ENCODE measurements around the gene DNAH12. TPM values are rescaled to one million over a fixed set of nuclear protein-coding genes. Genes with fewer than 3 reads are reported as not detected.

The DNAH12 gene
- total and polyA plus RNA-seq, 3 experiments from 2014 or later = 0.09 to 0.13 TPM; not detected in 1

- H3K27ac ChIP-seq (ENCODE audit: low read depth, low read length) = no peak overlapping the region
- H3K4me3 ChIP-seq (ENCODE audit: low read length) = no peak overlapping the region
- no peaks in the 10 kb centered on the region for H3K27me3 ChIP-seq (ENCODE audit: insufficient read depth, low read length, poor library complexity, severe bottlenecking)
- peaks cover 16% of the 10 kb centered on the region for H3K36me3 ChIP-seq (ENCODE audit: insufficient read depth, low read length)
- no peak overlapping the region for H3K4me3 Mint-ChIP-seq
- ChIA-PET POLR2A (no interaction called here), CTCF (no interaction called here)
- H3K9me3 ChIP-seq (ENCODE audit: low read length) = no peaks in the 10 kb centered on the region
- no peaks in the 10 kb centered on the region for H3K27me3 Mint-ChIP-seq
- no peak for DNase-seq
- peaks cover 46 to 82% (median 56%) of the 10 kb centered on the region in 3 donors for H3K36me3 Mint-ChIP-seq
- peak overlapping the region in 2 of 8 donors; percentile 0 to 54 for H3K27ac Mint-ChIP-seq
- H3K9me3 Mint-ChIP-seq = peaks cover 0 to 8% (median 3%) of the 10 kb centered on the region in 5 donors
- H3K4me1 Mint-ChIP-seq = no peaks in the 10 kb centered on the region
- no peaks in the 10 kb centered on the region for H3K4me1 ChIP-seq (ENCODE audit: insufficient read depth, low read length)
Measured at GRCh38 chr3:57261119-57261518, 283.0 kb downstream of the DNAH12 start.

- no peak overlapping the region for H3K4me3 Mint-ChIP-seq
- Histone ChIP-seq H3K36me3 (ENCODE audit: insufficient read depth, low read length) (peaks cover 10% of the 10 kb centered on the region), H3K9me3 (ENCODE audit: low read length) (no peaks in the 10 kb centered on the region), H3K27me3 (ENCODE audit: insufficient read depth, low read length, poor library complexity, severe bottlenecking) (no peaks in the 10 kb centered on the region), H3K4me1 (ENCODE audit: insufficient read depth, low read length) (no peaks in the 10 kb centered on the region), H3K27ac (ENCODE audit: low read depth, low read length) (no peak overlapping the region), H3K4me3 (ENCODE audit: low read length) (no peak overlapping the region)
- no peak for DNase-seq
- H3K27me3 Mint-ChIP-seq = no peaks in the 10 kb centered on the region
- no peaks in the 10 kb centered on the region for H3K4me1 Mint-ChIP-seq
- H3K36me3 Mint-ChIP-seq = peaks cover 24 to 69% (median 31%) of the 10 kb centered on the region in 3 donors
- H3K9me3 Mint-ChIP-seq = no peaks in the 10 kb centered on the region
- no peak overlapping the region for H3K27ac Mint-ChIP-seq
- ChIA-PET CTCF (interaction anchor here (0.6 kb wide), 1 partner anchor 23 kb away, joined by 3 read pairs; no protein-coding TSS in a partner anchor), POLR2A (no interaction called here)
Measured at GRCh38 chr3:57257678-57258077, 286.5 kb downstream of the DNAH12 start.

- H3K27ac Mint-ChIP-seq = peak overlapping the region in 2 of 8 donors; percentile 23 to 43
- H3K4me1 ChIP-seq (ENCODE audit: insufficient read depth, low read length) = no peaks in the 10 kb centered on the region
- H3K4me3 Mint-ChIP-seq = no peak overlapping the region
- H3K27me3 Mint-ChIP-seq = no peaks in the 10 kb centered on the region
- H3K27ac ChIP-seq (ENCODE audit: low read depth, low read length) = no peak overlapping the region
- peaks cover 17 to 71% (median 31%) of the 10 kb centered on the region in 3 donors for H3K36me3 Mint-ChIP-seq
- no peak overlapping the region for H3K4me3 ChIP-seq (ENCODE audit: low read length)
- ChIA-PET POLR2A (no interaction called here), CTCF (no interaction called here)
- no peaks in the 10 kb centered on the region for H3K27me3 ChIP-seq (ENCODE audit: insufficient read depth, low read length, poor library complexity, severe bottlenecking)
- no peaks in the 10 kb centered on the region for H3K4me1 Mint-ChIP-seq
- H3K9me3 Mint-ChIP-seq = no peaks in the 10 kb centered on the region
- H3K36me3 ChIP-seq (ENCODE audit: insufficient read depth, low read length) = peaks cover 10% of the 10 kb centered on the region
- no peak for DNase-seq
- H3K9me3 ChIP-seq (ENCODE audit: low read length) = no peaks in the 10 kb centered on the region
Measured at GRCh38 chr3:57256844-57257243, 287.3 kb downstream of the DNAH12 start.

- Mint-ChIP-seq H3K9me3 (no peaks in the 10 kb centered on the region), H3K27me3 (no peaks in the 10 kb centered on the region), H3K27ac (no peak overlapping the region), H3K4me1 (no peaks in the 10 kb centered on the region), H3K4me3 (no peak overlapping the region), H3K36me3 (peaks cover 6 to 54% (median 21%) of the 10 kb centered on the region in 3 donors)
- no peaks in the 10 kb centered on the region for H3K9me3 ChIP-seq (ENCODE audit: low read length)
- ChIA-PET CTCF (no interaction called here), POLR2A (no interaction called here)
- no peak overlapping the region for H3K4me3 ChIP-seq (ENCODE audit: low read length)
- H3K4me1 ChIP-seq (ENCODE audit: insufficient read depth, low read length) = no peaks in the 10 kb centered on the region
- H3K27ac ChIP-seq (ENCODE audit: low read depth, low read length) = no peak overlapping the region
- DNase-seq = no peak
- no peaks in the 10 kb centered on the region for H3K27me3 ChIP-seq (ENCODE audit: insufficient read depth, low read length, poor library complexity, severe bottlenecking)
- peaks cover 13% of the 10 kb centered on the region for H3K36me3 ChIP-seq (ENCODE audit: insufficient read depth, low read length)
Measured at GRCh38 chr3:57252404-57252803, 291.7 kb downstream of the DNAH12 start.

GRCh38 chr3:57244946-57245345, 299.2 kb downstream of the DNAH12 start:
- Histone ChIP-seq H3K9me3 (ENCODE audit: low read length) (no peaks in the 10 kb centered on the region), H3K27ac (ENCODE audit: low read depth, low read length) (no peak overlapping the region), H3K4me3 (ENCODE audit: low read length) (no peak overlapping the region), H3K36me3 (ENCODE audit: insufficient read depth, low read length) (peaks cover 26% of the 10 kb centered on the region), H3K4me1 (ENCODE audit: insufficient read depth, low read length) (no peaks in the 10 kb centered on the region), H3K27me3 (ENCODE audit: insufficient read depth, low read length, poor library complexity, severe bottlenecking) (no peaks in the 10 kb centered on the region)
- CTCF ChIA-PET = no interaction called here
- Mint-ChIP-seq H3K9me3 (no peaks in the 10 kb centered on the region), H3K27ac (no peak overlapping the region), H3K4me1 (no peaks in the 10 kb centered on the region), H3K36me3 (peaks cover 18 to 83% (median 28%) of the 10 kb centered on the region in 3 donors), H3K27me3 (no peaks in the 10 kb centered on the region), H3K4me3 (no peak overlapping the region)
- POLR2A ChIA-PET = no interaction called here
- DNase-seq = no peak

Other genes starting within 250 kb of the DNAH12 start
- gene PDE12, start 11.9 kb upstream of the DNAH12 start, total RNA-seq = 10 to 100 TPM; 31.6 to 33.3 TPM
- 15.5 TPM for gene PDE12, start 11.9 kb upstream of the DNAH12 start, polyA plus RNA-seq
- 10 to 100 TPM; 74.4 to 78.5 TPM for gene ARF4, start 53.0 kb upstream of the DNAH12 start, total RNA-seq
- gene ARF4, start 53.0 kb upstream of the DNAH12 start, polyA plus RNA-seq = 124 TPM
- gene DENND6A, start 148.7 kb upstream of the DNAH12 start, total RNA-seq = 10 to 100 TPM; 12.5 to 15.5 TPM
- gene DENND6A, start 148.7 kb upstream of the DNAH12 start, polyA plus RNA-seq = 45.0 TPM
- 10 to 100 TPM; 55.8 to 57.8 TPM for gene SLMAP, start 212.0 kb upstream of the DNAH12 start, total RNA-seq
- 26.7 TPM for gene SLMAP, start 212.0 kb upstream of the DNAH12 start, polyA plus RNA-seq

Data from CD8-positive, alpha-beta memory T cell (primary cell).